CD4-positive, alpha-beta T cell treated with Interleukin-17A for 4 hours (primary cell): ENCODE data around the gene KIF17.

Experiments
- DNase-seq: peaks from one replicate; pipeline ENCODE4 v3.0.0-alpha.2; 2020; ENCODE audit warnings: mixed read lengths

Gene KIF17

GRCh38 chr1:20616847-20617487 is 100.8 kb downstream of the KIF17 start:
- DNase-seq: no peak

GRCh38 chr1:20615946-20616846 is 101.6 kb downstream of the KIF17 start:
- no peak for DNase-seq

GRCh38 chr1:20614131-20614579 is 103.7 kb downstream of the KIF17 start:
- DNase-seq: no peak
